ENCODE results near the gene PPP4R4. TPM values are rescaled to one million over a fixed set of nuclear protein-coding genes. Genes with fewer than 3 reads are reported as not detected.

The PPP4R4 gene
- total RNA-seq, 1 experiment from 2014 or later: 5.5 TPM

DNA sequence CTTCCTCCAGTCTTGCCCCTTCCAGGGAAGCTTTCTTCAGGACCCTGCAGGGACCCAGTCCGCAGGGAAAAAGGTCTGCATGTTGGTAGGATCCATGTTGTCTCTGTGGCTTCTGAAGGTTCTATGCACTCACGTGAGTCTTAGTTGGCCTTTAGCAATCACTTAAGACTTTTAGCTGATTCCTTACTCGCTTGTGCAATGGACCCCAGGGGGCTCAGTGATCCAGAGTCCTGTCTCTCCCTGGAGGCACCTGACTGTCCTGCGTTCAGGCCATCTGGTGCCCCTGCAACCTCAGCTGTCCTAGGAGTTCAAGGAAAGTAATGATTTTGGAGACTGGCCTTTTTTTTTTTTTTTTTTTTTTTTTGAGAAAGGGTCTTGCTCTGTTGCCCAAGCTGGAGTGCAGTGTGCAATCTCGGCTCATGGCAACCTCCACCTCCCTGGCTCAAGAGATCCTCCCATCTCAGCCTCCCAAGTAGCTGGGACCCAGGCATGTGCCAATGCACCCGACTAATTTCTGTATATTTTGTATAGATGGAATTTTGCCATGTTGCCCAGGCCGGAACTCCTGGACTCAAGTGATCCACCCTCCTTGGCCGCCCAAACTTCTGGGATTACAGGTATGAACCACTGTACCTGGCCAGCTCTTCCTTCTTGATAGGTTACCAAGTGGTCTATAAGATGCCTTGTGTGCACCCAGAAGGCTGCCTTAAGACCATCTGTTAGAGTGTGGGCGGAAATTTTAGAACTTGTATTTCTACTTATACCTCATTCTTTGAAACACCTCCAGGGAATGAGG lies 49.3 kb upstream of the PPP4R4 start:
- no peak overlapping the region for H3K27ac ChIP-seq (ENCODE audit: low read depth, low read length)
- H3K9ac ChIP-seq (ENCODE audit: low read length): no peak overlapping the region
- H3K4me1 ChIP-seq (ENCODE audit: control insufficient read depth in 1 of 2, insufficient read depth in 2 of 2, low read length in 2 of 2): peaks cover 0 to 14% of the 10 kb centered on the region in 2 experiments; a peak in 2 of 4 replicates
- intact Hi-C loops (cut with micrococcal nuclease): no loop called here
- BruUV-seq (replicated peaks): no TSS peak
- ATAC-seq (no peak), DNase-seq (ENCODE audit: low read depth, low spot score) (no peak)
- H3K36me3 ChIP-seq (ENCODE audit: control insufficient read depth in 1 of 2, insufficient read depth in 2 of 2, low read length in 2 of 2): no peaks in the 10 kb centered on the region
- ChIA-PET CTCF (interaction anchor here (1.6 kb wide), 1 partner anchor 12 kb away, joined by 3 read pairs; no protein-coding TSS in a partner anchor), POLR2A (no interaction called here), RAD21 (ENCODE audit: low non-redundant PET in 1 of 2, low total read pairs in 2 of 2, uncharacterized antibody in 2 of 2, unreplicated experiment in 2 of 2) (no interaction called here)
- no peaks in the 10 kb centered on the region for H3K9me2 ChIP-seq (ENCODE audit: insufficient read depth)
- no peak overlapping the region for H3K4me3 ChIP-seq (replicated peaks in 1 of 2; ENCODE audit: low read depth in 1 of 2, low read length in 2 of 2)
- no peak overlapping the region for H3K4me2 ChIP-seq (ENCODE audit: low read length)
- peaks cover 0 to 6% of the 10 kb centered on the region in 2 experiments; a peak in 1 of 4 replicates for H3K9me3 ChIP-seq (ENCODE audit: control insufficient read depth in 1 of 2, insufficient read depth in 1 of 2, low read depth in 1 of 2, low read length in 2 of 2)
- H3K27me3 ChIP-seq (ENCODE audit: insufficient read depth, low read length): no peaks in the 10 kb centered on the region
- H2AFZ ChIP-seq (ENCODE audit: low read depth, low read length, poor library complexity, severe bottlenecking): no peak overlapping the region
- TF ChIP-seq RAD21 (IDR thresholded peaks at IDR 0.05; ENCODE audit: low read depth) (no peak), JUND (IDR thresholded peaks at IDR 0.05) (no peak), EZH2phosphoT487 (IDR thresholded peaks at IDR 0.05; ENCODE audit: borderline replicate concordance) (no peak), POLR2AphosphoS5 (IDR thresholded peaks at IDR 0.05; ENCODE audit: low read depth, low read length) (no peak), POLR2A (IDR thresholded peaks at IDR 0.05; ENCODE audit: borderline replicate concordance, extremely low read depth, insufficient read depth, insufficient read length) (no peak), ZFX (IDR thresholded peaks at IDR 0.05) (no peak), EZH2 (IDR thresholded peaks at IDR 0.05) (no peak), SIN3A (IDR thresholded peaks at IDR 0.05; ENCODE audit: low read depth) (no peak), CBX3 (IDR thresholded peaks at IDR 0.05; ENCODE audit: low read depth) (no peak), TCF7L2 (IDR thresholded peaks at IDR 0.05; ENCODE audit: borderline replicate concordance, extremely low read depth, insufficient read depth, insufficient read length) (no peak), FOSL1 (IDR thresholded peaks at IDR 0.05; ENCODE audit: low read depth) (no peak), ZNF274 (IDR thresholded peaks at IDR 0.05; ENCODE audit: low read depth, low read length) (no peak)
- TF ChIP-seq, protein P1, sequence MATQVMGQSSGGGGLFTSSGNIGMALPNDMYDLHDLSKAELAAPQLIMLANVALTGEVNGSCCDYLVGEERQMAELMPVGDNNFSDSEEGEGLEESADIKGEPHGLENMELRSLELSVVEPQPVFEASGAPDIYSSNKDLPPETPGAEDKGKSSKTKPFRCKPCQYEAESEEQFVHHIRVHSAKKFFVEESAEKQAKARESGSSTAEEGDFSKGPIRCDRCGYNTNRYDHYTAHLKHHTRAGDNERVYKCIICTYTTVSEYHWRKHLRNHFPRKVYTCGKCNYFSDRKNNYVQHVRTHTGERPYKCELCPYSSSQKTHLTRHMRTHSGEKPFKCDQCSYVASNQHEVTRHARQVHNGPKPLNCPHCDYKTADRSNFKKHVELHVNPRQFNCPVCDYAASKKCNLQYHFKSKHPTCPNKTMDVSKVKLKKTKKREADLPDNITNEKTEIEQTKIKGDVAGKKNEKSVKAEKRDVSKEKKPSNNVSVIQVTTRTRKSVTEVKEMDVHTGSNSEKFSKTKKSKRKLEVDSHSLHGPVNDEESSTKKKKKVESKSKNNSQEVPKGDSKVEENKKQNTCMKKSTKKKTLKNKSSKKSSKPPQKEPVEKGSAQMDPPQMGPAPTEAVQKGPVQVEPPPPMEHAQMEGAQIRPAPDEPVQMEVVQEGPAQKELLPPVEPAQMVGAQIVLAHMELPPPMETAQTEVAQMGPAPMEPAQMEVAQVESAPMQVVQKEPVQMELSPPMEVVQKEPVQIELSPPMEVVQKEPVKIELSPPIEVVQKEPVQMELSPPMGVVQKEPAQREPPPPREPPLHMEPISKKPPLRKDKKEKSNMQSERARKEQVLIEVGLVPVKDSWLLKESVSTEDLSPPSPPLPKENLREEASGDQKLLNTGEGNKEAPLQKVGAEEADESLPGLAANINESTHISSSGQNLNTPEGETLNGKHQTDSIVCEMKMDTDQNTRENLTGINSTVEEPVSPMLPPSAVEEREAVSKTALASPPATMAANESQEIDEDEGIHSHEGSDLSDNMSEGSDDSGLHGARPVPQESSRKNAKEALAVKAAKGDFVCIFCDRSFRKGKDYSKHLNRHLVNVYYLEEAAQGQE (IDR thresholded peaks at IDR 0.05; ENCODE audit: low read depth): no peak
- TF ChIP-seq, protein P2, sequence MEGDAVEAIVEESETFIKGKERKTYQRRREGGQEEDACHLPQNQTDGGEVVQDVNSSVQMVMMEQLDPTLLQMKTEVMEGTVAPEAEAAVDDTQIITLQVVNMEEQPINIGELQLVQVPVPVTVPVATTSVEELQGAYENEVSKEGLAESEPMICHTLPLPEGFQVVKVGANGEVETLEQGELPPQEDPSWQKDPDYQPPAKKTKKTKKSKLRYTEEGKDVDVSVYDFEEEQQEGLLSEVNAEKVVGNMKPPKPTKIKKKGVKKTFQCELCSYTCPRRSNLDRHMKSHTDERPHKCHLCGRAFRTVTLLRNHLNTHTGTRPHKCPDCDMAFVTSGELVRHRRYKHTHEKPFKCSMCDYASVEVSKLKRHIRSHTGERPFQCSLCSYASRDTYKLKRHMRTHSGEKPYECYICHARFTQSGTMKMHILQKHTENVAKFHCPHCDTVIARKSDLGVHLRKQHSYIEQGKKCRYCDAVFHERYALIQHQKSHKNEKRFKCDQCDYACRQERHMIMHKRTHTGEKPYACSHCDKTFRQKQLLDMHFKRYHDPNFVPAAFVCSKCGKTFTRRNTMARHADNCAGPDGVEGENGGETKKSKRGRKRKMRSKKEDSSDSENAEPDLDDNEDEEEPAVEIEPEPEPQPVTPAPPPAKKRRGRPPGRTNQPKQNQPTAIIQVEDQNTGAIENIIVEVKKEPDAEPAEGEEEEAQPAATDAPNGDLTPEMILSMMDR (IDR thresholded peaks at IDR 0.05 in 2 of 3, conservative IDR thresholded peaks at IDR 0.05 in 1 of 3; ENCODE audit: borderline replicate concordance in 1 of 3, insufficient read depth in 1 of 3, low read depth in 2 of 3, low read length in 2 of 3): no peak
- TF ChIP-seq, protein P3, sequence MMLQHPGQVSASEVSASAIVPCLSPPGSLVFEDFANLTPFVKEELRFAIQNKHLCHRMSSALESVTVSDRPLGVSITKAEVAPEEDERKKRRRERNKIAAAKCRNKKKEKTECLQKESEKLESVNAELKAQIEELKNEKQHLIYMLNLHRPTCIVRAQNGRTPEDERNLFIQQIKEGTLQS (IDR thresholded peaks at IDR 0.05): no peak
- TF ChIP-seq, protein P4, sequence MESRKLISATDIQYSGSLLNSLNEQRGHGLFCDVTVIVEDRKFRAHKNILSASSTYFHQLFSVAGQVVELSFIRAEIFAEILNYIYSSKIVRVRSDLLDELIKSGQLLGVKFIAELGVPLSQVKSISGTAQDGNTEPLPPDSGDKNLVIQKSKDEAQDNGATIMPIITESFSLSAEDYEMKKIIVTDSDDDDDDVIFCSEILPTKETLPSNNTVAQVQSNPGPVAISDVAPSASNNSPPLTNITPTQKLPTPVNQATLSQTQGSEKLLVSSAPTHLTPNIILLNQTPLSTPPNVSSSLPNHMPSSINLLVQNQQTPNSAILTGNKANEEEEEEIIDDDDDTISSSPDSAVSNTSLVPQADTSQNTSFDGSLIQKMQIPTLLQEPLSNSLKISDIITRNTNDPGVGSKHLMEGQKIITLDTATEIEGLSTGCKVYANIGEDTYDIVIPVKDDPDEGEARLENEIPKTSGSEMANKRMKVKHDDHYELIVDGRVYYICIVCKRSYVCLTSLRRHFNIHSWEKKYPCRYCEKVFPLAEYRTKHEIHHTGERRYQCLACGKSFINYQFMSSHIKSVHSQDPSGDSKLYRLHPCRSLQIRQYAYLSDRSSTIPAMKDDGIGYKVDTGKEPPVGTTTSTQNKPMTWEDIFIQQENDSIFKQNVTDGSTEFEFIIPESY (IDR thresholded peaks at IDR 0.05; ENCODE audit: extremely low read depth, insufficient replicate concordance, low read length): no peak
- TF ChIP-seq, protein P5, sequence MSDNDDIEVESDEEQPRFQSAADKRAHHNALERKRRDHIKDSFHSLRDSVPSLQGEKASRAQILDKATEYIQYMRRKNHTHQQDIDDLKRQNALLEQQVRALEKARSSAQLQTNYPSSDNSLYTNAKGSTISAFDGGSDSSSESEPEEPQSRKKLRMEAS (IDR thresholded peaks at IDR 0.05): no peak
- H3K79me2 ChIP-seq (ENCODE audit: insufficient read depth, low read length): no peaks in the 10 kb centered on the region
- H4K20me1 ChIP-seq (ENCODE audit: insufficient read depth): no peaks in the 10 kb centered on the region
